ENCODE results near the gene AP1AR.
A peak's percentile ranks its signal among the peaks of the same experiment; 100 is the strongest.

Gene AP1AR

GRCh38 chr4:112222219-112222955 lies 9.2 kb upstream of the AP1AR start:
- DNase-seq = no peak

DNA sequence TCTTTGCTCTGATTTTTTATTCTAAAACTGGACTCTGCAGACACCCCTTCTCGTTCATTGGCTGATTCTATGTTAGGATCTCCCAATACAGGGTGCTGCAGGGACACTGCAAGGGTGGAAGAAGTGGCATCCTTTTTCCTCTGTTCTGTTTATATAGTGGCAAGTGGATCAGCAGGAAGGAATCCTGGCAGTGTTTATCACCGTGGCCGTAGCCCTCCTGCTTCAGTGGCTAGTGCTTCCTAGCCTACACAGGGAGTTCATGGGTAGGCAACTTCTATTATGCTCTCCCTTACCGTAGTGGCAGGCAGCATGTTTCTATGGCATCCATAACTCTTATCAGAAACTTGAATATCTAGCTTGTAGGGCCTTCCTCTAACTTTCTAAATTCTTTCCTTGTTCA lies 6.4 kb upstream of the AP1AR start:
- DNase-seq = no peak

DNA sequence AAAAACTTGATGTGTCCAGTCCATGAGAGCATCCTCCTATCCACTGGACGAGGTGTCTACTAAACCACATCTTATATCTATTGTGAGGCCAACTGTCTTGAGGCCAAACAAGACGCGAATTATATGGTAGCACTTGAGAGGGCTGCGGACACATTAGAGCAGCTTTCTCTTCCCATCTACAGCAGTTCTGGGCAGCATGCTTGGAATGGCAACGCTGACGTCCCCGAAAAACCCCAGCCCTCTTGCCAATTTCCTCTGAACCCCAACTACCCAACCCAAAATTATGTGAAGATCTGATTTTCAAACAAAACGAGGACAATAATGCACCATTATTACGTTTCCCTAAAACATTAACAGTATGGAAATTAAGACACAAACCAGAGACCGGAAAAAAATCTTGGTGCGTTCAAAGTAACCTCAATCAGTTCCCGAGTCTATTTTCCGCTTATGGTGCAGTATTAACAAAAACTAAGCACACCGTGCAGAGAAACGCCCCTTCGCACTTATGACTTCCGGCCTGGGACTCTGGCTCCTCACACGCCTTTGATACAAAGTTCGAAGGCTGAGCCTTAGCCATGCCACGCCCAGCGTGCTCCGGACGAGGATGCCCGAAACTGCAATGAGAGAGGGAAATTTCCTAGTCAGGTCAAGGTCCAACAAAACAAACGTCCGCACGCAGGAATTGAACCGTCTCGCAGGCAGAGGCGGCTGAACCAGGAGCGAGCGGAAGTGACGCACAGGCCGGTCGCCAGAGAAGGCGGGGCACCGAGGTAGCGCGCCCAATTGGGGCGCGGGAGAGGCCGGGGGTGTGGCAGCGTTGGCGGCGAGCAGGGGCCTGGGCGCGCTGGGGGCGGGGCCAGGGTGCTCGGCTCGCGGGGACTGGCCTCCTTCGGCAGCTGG lies 458 bp upstream of the AP1AR start:
- DNase-seq = peak; percentile 87

DNA sequence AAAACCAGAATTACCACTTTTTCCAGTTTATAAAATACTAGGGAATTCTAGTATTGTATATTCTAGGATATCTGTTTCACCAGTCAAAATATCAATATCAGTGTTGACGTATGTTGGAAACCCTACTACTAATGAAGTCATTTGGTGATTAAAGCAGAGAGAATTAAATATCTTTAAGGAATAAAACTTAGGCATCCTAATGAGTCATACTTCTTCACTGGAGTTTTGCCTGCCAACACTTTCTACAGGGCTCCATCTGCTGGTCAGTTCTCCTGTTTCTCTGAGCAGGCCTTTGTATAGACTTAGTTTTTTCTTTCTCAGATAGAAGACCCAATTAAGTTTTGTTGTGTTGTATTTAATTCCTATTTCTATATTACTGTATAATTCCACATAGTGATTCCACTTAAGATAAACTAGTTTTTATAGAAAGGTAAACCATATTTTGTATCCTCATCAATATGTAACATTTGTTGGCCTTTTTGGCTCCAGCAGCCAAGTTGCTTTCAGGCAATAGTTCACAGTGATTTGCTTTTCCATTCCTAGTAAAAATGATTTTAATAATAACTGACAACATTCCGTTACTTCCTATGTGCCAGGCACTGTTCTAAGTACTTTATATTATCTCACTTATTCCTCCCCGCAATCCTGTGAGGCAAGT lies 3.5 kb downstream of the AP1AR start:
- DNase-seq = no peak

DNA sequence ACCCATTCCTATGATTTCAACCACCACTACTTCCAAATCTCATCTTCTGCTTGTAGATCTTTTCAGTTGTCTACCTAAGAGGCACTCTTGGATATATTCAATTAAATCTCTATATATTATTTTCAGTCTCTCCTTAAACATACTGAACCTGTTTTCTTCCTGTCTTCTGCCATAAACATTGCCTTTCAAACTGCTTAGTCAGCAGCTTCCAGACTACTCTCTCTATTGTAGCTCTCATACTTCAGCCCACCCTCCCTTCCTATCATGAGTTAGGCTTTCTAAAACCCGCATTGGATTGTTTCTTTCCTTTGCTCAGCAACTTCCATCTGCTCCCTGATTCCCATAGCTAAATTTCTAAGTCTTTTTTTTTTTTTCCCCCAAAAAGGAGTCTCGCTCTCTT lies 4.5 kb downstream of the AP1AR start:
- no peak for DNase-seq

- no peak for DNase-seq
Observed at GRCh38 chr4:112238833-112239232, 7.2 kb downstream of the AP1AR start.

DNA sequence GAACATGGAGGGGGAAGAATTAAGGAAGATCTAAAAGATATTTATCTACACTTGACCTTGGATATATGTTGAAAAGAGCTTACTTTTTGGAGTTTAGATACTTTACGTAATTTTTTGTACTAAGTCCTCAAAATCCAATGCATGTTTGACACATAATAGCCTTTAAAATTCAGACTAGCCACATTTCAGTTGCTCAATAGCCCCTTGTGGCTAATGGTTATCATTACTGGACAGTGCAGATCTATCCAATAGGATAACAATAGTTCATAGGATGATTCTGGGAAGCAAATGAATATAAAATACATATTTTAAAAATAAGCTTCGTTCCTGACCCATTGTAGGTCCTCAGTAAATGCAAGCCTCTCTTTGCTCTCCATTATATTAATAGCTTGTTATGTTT lies 13.8 kb downstream of the AP1AR start:
- DNase-seq = no peak

- DNase-seq = no peak
Observed at GRCh38 chr4:112247021-112247420, 15.4 kb downstream of the AP1AR start.

- DNase-seq = no peak
Observed at GRCh38 chr4:112251019-112251643, 19.5 kb downstream of the AP1AR start.

DNA sequence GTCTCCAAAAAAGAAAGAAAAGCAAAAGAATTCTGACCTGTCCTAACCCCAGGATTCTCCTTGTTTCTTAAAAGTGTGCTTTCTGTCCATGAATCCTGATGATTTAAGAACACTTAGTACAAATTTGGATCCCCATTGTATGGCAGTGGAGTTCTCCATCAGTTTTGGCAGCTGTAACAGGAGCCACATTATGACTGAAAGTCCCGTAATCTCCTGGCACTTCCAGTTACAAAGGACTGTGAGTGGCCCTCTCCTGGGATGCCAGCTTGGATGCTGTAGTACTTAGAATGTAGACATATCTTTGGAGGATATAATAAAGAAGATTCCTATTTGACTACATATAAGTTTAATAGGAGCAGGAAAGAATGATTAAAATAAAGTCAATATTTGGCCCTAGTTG lies 20.6 kb downstream of the AP1AR start:
- DNase-seq = no peak

DNA sequence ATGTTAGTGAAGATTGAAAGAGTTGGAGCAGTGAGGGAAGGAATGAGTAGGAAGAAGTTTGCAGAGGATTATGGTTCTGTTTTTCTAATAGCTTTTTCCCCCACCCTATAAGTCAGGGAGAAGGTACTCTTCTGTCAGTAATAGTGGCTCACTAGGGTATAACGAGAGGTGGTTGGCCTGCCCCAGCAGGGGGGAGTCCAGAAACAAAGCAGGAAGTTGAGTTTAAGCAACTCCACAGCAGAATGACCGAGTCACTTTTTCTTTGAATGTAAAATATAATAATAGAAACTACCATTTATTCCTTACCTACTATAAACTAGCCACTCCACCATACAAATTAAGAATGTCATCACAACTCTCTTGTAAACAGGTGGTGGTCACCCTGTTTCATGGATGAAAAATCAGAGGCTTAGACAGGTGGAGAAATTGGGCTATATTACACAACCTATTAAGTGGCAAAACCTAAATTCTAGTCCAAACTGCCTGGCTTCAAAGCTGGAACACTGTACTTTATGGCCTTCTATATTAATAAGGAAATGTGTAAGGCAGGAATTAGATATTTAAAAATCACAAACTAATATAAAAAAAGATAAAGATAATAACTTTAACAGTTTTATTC lies 21.9 kb downstream of the AP1AR start:
- DNase-seq = no peak

DNA sequence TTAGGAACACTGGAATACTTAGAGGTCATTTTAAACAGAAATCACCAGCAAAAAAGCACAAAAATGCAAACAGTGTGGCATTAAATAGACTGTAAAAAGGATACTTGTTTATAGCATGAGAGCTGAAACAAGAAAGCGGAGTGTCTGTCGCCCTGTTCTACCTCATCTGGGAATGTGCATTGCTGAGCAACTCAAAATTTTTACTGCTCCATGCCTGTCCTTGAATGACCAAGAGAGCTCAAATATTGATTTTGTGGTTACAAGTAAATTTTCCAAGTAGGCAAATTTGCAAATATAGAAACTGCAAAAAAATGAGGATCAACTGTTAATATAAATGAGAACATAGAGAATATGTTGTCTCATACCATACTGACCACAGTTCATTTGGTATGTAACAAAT lies 25.5 kb downstream of the AP1AR start:
- DNase-seq = no peak

DNA sequence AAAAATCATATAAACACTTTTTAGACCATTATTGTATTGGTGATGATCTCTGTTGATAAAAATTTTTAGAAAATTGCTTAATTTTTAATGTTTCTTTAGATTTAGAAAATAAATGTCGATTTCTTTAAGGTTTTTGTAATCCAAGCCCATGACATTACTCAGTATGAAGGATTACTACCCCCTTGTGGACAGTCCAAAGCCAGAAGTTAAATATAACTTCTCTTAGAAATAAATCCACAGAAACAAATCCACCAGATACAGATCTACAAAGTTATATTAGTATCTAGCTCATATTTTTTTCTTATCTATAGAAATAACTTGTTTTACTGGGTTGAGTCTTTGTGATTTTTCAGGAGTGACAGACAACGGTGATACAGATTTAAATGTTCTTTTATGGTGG lies 35.2 kb downstream of the AP1AR start:
- DNase-seq = no peak

GRCh38 chr4:112270051-112270450 lies 38.5 kb downstream of the AP1AR start:
- DNase-seq = no peak

DNA sequence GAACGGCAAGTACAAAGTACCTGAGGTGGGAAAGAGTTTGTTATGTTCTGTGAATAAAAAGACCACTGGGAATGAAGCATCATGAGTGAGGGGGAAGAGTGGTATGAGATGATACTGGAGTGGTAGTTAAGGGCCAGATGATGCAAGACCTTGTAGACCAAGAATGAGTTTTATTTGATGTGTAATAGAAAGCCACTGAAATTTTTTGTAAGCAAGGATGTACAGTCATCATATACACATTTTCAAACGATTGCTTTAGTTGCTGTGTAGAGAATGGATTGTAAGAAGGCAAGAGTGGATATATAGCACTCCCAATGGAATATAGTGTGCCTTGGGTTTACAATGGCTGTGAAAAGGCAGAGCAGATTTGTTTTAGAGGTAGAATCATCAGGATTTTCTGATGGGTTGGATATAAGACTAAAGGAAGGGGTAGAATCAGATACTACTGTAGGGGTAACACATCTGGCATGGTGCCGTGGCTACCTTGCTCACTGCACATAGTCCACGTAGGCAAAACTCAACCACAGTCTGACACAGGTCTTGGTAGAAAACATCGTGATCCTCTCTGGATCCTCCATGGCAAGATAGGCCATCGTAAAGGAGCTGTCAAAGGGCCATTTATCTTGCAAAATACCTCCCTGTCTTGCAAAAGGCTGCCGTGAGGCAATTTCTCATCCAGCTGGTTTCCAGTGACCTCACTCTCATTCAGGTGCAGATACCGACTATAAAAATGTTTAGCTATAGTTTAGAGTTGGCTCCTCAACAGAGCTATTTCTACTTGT lies 39.2 kb downstream of the AP1AR start:
- no peak for DNase-seq

- no peak for DNase-seq
Observed at GRCh38 chr4:112272292-112272691, 40.7 kb downstream of the AP1AR start.

DNA sequence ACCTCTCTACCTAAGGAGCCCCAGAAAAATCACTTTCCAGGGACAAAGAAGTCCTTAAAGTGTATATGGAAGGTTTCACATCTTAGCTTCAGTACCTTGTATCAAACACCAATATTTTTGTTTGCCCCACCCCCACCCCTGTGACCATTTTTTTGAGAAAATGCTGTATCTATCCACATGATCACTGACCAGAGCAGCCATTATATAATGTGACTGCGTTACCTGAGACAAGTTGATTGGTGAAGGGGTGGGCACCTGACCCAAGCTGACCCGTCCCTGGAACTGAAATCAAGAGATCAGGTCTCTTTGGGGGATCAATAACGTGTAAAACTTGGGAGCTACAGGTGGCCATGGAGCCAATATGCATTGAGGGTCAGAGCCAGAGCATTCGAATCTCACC lies 43.4 kb downstream of the AP1AR start:
- DNase-seq = no peak

DNA sequence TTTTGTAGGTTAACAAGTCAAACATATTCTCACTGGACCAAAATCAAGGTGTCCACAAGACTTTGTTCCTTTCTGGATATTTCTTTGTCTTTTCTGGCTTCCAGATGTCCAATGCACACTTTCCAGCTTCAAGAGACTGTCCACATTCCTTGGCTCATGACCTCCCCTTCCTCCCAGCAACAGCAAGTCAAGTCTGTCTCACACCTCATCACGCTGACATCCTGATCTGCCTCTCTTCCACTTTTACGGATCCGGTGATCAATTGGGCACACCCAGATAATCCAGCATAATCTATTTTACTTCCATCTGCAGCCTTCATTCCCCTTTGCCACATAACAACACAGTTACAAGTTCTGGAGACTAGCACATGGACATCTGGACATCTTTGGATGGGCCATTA lies 44.5 kb downstream of the AP1AR start:
- no peak for DNase-seq

DNA sequence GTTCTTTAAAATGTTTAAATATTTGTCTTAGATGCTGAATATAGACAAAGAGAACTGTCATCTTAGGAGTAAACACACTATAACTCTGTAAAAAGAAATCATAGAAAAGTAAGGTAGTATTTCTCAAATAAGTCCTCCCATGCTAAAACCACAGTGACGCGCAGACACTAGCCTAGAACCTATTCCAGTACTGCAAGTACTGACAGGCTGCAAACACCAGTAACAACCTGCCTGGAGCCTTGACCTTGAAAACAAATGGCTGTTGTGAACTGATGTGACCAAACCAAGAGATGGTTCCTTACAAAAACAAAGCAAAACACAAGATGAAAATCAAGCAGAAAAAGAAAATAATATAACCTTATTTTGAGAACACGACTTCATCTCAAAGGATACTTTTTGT lies 45.6 kb downstream of the AP1AR start:
- DNase-seq = no peak

DNA sequence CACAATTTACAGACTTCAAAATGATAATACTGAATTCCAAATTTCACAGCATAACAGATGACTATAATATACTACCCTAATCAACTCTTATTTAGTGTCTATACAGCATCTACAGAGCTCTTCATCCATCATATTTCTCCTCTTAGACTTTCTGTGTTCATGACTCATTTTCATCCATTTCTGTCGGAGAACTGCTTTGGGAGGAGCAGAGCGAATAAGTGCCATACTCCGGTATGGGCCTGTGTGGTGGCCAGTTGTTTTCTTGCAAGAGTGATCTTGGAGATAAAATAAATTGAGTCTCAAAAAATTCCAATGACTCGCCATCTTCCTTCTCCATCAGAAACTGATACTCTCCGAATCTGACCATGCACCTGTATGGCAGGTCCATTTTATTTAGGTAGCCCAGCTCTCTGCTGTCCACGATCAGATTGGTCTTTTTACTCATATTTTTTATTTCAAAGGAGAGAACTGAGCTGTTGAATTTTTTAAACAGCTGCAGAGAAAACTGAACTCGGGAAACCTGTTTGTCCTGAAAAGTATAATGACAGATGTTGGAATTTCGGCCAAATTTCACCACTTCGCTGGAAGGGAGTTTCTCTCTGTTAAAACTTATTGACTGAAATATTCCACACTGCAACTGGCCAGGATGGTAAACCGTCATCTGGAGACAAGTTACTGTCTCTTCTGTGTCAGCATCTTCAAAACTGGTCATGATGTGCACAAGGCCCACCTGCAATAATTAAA lies 46.3 kb downstream of the AP1AR start:
- DNase-seq = no peak

All from GOT3 (cell line).